Thoracic aorta (tissue), 2 donors: ENCODE results near the gene ACTL7A. TPM values are rescaled to one million over a fixed set of nuclear protein-coding genes. Genes with fewer than 3 reads are reported as not detected.
"Not testable (repeated sequence)": the region's sequence is repeated elsewhere in the genome, so short reads cannot be mapped to it uniquely, and the experiment has no call there.

ENCODE experiments used
- ATAC-seq: fragments of 150-250 bp; one replicate; pipeline ENCODE4 v1.8.0; 2017; ENCODE audit warnings: low read depth; ENCODE audit not compliant: insufficient number of reproducible peaks, low FRiP score
- DNase-seq: peaks from one replicate; pipeline ENCODE4 v3.0.0-alpha.2; 2020; ENCODE audit warnings: low spot score
- H3K27ac ChIP-seq, 2 donors: fragments of 200-600 bp; sonication (generic); 1 replicate in 1 of 2; 2 replicates in 1 of 2; pipeline ENCODE4 v1.5.1; 2016; ENCODE audit warnings: mild to moderate bottlenecking in 2 of 2, moderate library complexity in 2 of 2
- H3K27me3 ChIP-seq: fragments of 200-600 bp; sonication (generic); replicated peaks from 2 replicates; pipeline ENCODE4 v1.6.0; 2016; ENCODE audit warnings: mild to moderate bottlenecking; ENCODE audit not compliant: insufficient read depth
- H3K36me3 ChIP-seq: fragments of 200-600 bp; sonication (generic); one replicate; pipeline ENCODE4 v1.5.1; 2016
- H3K4me1 ChIP-seq, 2 donors: fragments of 200-600 bp; sonication (generic); 1 replicate in 1 of 2; 2 replicates in 1 of 2; pipeline versions ENCODE4 v1.5.1 to v1.6.0; 2016; ENCODE audit warnings: low read depth in 2 of 2, mild to moderate bottlenecking in 1 of 2; ENCODE audit not compliant: control insufficient read depth in 1 of 2
- H3K4me3 ChIP-seq: fragments of 200-600 bp; sonication (generic); 2 replicates; pipeline ENCODE4 v1.5.1; 2016; ENCODE audit warnings: mild to moderate bottlenecking
- H3K9me3 ChIP-seq: fragments of 200-600 bp; sonication (generic); 2 replicates; pipeline ENCODE4 v1.5.1; 2016
- CTCF ChIP-seq: fragments of 200-600 bp; sonication (generic); IDR thresholded peaks from one replicate; pipeline ENCODE4 v1.5.1; 2019; ENCODE audit warnings: antibody characterized with exemption
- total RNA-seq, 2 donors: library from RNA; depleted of rRNA; stranded (reverse); fragments of >200 nt; gene quantifications; one replicate each; pipeline versions ENCODE4 v1.1.0 to v1.2.3, GENCODE V29; 2016

The ACTL7A gene
- total RNA-seq, 2 donors from 2014 or later = not detected

GRCh38 chr9:108842610-108843295 lies 19.3 kb upstream of the ACTL7A start:
- TF ChIP-seq CTCF = no peak
- ATAC-seq (no peak), DNase-seq (no peak)
- H3K27ac ChIP-seq = no peak overlapping the region
- no peak overlapping the region for H3K4me3 ChIP-seq
- no peaks in the 10 kb centered on the region for H3K9me3 ChIP-seq
- no peaks in the 10 kb centered on the region for H3K36me3 ChIP-seq
- H3K4me1 ChIP-seq = no peaks in the 10 kb centered on the region
- H3K27me3 ChIP-seq = no peaks in the 10 kb centered on the region

- TF ChIP-seq CTCF = no peak
- no peak for DNase-seq
- Histone ChIP-seq H3K36me3 (no peaks in the 10 kb centered on the region), H3K27me3 (no peaks in the 10 kb centered on the region), H3K4me1 (no peaks in the 10 kb centered on the region), H3K4me3 (no peak overlapping the region), H3K9me3 (no peaks in the 10 kb centered on the region), H3K27ac (no peak overlapping the region)
- no peak for ATAC-seq
Observed at GRCh38 chr9:108844391-108844790, 17.7 kb upstream of the ACTL7A start.

- DNase-seq = no peak
- no peak for TF ChIP-seq CTCF
- Histone ChIP-seq H3K4me3 (no peak overlapping the region), H3K27ac (no peak overlapping the region), H3K36me3 (no peaks in the 10 kb centered on the region), H3K4me1 (no peaks in the 10 kb centered on the region), H3K27me3 (no peaks in the 10 kb centered on the region), H3K9me3 (no peaks in the 10 kb centered on the region)
- no peak for ATAC-seq
Observed at GRCh38 chr9:108844856-108845255, 17.2 kb upstream of the ACTL7A start.

- Histone ChIP-seq H3K9me3 (no peaks in the 10 kb centered on the region), H3K27me3 (no peaks in the 10 kb centered on the region), H3K36me3 (no peaks in the 10 kb centered on the region), H3K4me3 (no peak overlapping the region), H3K4me1 (no peaks in the 10 kb centered on the region), H3K27ac (no peak overlapping the region)
- no peak for TF ChIP-seq CTCF
- ATAC-seq (no peak), DNase-seq (no peak)
Observed at GRCh38 chr9:108845507-108845906, 16.6 kb upstream of the ACTL7A start.

- DNase-seq = no peak
- H3K4me1 ChIP-seq = no peaks in the 10 kb centered on the region
- no peaks in the 10 kb centered on the region for H3K36me3 ChIP-seq
- no peak overlapping the region for H3K27ac ChIP-seq
- no peak for TF ChIP-seq CTCF
- no peak overlapping the region for H3K4me3 ChIP-seq
- H3K9me3 ChIP-seq = no peaks in the 10 kb centered on the region
- no peaks in the 10 kb centered on the region for H3K27me3 ChIP-seq
- no peak for ATAC-seq
Observed at GRCh38 chr9:108845947-108846346, 16.1 kb upstream of the ACTL7A start.

GRCh38 chr9:108848296-108848695 lies 13.8 kb upstream of the ACTL7A start:
- ATAC-seq = not testable (repeated sequence)

More at GRCh38 chr9:108848296-108848695, 13.8 kb upstream of the ACTL7A start:
- not testable (repeated sequence) for H3K9me3 ChIP-seq, H3K4me3 ChIP-seq, H3K27me3 ChIP-seq, DNase-seq, H3K36me3 ChIP-seq, H3K27ac ChIP-seq, H3K4me1 ChIP-seq
